Stimulated activated CD8-positive, alpha-beta memory T cell treated with anti-CD3 and anti-CD28 coated beads, Interleukin-12 subunit alpha, Interleukin-12 subunit beta, amount 100 ng/mL, for 24 hours (primary cell): ENCODE measurements around the gene SHMT1.
"Not testable (repeated sequence)": the region's sequence is repeated elsewhere in the genome, so short reads cannot be mapped to it uniquely, and the experiment has no call there.

ENCODE experiments used
- DNase-seq: peaks from one replicate; pipeline ENCODE4 v3.0.0-alpha.2; 2020; ENCODE audit errors: extremely low read depth

The SHMT1 gene

DNA sequence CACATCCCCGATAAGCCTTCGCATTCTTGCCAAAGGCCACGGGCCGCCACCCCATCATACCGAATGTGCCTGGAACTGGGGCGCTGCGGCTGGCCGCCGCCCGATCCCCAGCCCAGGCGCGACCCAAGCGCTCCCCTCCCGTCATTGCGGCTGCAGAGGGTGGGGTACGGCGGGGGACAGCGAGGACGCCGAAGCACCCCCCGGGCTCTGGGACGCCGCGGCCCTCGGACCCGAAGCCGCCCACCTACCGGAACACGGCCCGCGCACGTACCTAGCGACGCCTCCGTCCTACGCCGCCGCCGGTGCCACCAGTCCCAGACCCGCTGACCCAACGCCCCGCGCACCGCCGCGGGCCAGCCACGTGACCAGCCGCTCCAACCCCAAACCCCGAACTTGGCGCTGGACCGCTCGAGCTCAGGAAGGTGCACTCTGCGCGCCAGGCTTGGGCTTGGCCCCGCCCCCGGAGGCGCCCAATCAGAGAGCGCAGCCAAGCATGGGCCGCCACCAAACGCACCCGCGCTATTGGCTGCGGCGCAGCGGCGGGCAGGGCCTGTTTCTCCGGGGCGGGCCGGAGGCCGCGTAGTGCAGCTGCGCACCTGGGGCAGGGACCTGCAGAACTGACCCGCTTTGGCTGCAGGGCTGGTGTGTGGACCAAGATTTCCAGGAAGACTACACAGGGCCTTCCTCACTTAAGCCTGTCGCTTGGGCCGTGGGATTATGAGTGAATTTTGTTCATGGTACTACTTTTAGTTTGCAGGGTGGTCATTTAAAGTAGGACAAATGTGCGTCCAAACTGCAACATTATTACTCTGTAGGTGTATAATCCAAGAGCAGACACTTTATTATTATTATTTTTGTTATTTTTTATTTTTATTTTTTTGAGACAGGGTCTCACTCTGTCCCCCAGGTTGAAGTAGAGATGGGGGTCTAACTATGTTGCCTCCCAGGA, at the start of gene SHMT1:
Gene SHMT1, minus strand, starts transcription at position 450 of the 949 bp plus-strand sequence. CDS start 7,569 bp downstream, outside the sequence.
- DNase-seq = peak; percentile 84

DNA sequence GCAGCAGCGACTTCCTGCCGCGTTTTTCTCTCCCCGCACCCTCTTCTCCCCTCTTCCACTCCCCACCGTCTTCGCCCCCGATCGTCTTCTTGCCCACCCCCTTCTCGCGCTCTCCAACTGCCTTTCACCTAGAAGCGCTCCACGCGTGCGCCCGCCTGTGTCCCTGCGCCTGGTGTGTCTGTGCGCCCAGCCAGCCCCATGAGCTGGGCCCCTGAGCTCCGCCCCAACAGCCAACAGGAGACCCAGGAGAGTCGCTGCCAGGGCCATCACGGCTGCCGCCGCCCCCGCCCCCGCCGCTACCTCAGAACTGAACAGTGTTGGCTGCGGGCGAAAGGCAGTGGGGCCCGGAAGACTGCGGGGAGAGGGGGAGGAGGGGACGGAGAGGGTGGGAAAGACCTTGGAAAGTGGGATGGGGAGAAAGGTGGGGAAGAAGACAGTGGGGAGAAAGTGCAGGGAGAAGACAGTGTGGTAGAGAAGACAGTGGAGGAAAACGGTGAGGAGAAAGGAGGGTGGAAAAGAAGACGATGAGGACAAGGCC, 48.7 kb upstream of the SHMT1 start:
- not testable (repeated sequence) for DNase-seq

DNA sequence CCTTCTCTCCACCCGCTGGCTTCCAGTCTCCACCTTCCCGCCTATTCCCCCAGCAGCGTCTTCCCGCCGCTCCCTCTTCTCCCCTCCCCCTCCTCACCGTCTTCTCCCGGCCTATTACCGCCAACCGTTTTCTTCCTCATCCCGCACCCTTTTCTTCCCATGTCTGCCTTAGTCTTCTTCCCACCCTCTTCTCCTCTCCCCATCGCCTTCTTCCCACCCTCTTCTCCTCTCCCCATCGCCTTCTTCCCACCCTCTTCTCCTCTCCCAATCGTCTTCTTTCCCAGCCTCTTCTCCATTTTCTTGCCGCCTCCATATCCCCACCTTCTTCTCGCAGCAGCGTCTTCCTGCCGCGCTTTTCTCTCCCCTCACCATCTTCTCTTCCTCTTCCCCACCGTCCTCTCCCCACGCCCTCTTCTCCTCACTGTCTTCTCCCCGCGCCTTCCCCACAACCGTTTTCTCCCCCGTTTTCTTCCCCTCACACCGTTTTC, 48.1 kb upstream of the SHMT1 start:
- not testable (repeated sequence) for DNase-seq

DNA sequence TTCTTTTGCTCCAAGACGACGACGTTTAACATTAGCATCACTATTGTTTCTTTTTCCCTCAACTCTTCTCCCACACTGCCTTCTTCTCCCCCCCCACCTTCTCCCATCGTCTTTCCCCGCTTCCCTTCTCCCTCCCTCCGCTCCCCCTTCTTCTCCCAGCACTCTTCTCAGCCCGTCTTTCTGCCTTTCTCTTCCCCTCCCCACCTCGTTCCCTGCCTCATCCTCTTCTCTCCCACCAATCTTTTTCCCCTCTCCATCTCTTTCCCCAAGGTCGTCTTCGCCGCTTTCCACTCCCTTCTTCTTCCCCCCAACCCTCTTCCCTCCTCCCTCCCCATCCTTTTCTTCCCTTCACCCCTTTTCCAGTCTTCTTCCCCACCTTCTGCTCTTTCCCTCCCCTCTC, 47.4 kb upstream of the SHMT1 start:
- DNase-seq = not testable (repeated sequence)

DNA sequence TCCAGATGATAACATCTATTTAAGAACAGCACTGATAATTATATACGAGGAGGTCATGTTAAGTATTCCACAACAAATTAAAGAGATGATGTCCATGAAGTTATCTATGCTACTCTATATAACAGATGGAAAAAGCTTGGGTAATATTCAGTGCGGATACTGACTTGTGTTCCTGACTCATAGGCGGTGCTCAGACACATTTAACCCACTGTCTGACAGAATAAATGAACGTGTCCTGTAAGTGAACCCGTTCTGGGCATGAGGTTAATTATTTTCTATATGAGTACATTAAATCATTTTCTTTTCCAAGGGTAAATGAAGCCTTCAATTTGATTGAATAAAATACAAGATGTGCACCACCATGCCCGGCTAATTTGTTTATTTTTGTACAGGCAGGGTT, 46.0 kb upstream of the SHMT1 start:
- DNase-seq = not testable (repeated sequence)

DNA sequence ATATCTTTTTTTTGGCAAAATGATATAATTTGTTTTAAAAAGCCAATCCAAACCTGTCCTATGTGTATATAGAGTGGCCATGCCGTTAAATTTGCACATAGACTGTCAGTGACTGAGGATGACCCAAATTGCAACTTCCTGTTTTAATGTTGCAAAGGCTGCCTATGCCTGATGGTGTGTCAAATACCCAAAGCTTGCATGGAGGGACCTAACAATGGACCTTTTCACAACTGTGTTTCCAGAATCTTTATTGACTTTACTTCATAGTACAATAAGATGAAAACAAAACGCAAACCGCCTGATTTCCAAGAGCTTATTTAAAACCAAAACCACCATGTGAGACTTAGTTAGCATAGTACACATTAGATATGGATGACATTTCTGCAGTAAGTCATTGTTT, 45.6 kb upstream of the SHMT1 start:
- not testable (repeated sequence) for DNase-seq

DNA sequence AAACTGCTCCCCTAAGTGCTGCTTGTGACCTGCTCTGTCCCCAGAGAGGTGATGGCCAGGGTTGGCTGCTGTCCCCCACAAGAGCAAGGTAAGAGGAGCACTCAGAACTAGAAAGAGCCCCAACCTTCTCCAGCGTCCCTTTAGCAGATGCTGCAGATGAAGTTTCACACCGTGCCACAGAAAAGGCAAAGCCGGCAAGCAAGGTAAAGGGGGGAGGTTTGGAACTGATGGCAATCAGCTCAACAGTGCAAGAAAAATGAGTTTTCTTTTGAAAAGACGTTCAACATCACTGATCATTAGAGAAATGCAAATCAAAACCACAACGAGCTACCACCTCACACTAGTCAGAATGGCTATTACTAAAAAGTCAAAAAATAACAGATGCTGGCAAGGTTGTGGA, 40.3 kb upstream of the SHMT1 start:
- not testable (repeated sequence) for DNase-seq

DNA sequence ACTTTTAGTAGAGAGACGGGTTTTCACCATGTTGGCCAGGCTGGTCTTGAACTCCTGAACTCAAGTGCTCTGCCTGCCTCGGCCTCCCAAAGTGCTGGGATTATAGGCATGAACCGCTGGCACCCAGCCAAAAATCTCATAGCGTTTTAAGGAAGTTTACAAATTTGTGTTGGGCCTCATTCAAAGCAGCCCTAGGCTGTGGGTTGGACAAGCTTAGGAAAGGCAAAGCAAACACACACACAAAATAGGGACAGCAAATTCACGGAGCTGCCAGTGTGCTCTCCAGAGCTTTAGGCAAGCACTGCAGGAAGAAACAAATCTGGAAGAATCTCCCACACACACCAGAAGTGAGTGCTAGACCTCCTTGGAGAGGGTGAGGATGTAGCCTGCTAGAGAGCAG, 39.8 kb upstream of the SHMT1 start:
- not testable (repeated sequence) for DNase-seq

DNA sequence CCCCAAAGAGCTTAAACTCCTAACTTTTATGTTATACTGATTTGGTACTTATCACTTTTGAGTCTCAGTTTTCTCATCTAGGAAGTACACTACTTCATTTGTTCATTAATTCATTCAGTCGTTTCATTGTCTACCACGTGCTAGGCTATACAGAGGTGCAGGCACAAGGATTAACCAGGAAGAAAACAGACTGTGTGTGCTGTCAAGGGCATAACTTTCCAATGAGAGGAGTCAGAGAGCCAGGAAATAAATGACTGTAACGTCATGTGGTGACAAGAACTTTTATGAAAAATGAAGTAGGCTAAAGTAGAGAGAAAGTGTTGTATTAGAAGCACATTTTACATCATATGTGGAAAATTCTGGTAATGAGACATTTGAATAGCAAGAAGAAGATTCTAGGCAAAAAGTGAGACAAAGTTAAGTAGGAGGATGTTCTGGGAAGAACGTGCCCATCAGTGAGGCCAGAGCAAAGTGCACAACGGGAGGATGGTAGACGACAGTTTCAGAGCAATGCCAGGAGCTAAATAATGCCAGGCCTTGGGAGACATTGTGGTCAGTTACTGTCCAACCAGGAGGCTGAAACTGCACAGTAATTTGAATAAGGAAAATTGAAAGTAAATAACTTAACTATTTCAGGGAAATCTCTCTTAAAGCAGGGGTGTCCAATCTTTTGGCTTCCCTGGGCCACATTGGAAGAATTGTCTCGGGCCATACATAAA, 38.7 kb upstream of the SHMT1 start:
- DNase-seq = not testable (repeated sequence)

DNA sequence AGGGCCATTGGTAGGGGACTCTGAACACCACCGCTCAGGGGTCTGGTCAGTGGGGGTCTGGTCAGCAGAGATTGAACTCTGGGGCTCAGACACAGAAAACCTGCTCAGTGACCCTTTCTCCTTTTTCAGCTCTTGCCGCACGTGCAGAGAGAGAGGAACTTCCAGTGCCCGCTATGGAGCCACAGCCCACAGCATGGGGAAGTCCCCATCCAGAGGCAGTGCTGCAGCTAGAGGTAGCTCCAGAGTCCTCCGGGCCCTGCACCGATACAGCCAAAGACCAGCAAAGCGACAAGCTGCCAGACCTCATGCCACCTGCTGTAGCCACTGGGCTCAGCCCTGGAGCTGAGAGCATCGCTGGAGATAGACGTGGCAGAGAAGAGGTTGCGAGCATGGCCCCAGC, 25.4 kb upstream of the SHMT1 start:
- DNase-seq = not testable (repeated sequence)

DNA sequence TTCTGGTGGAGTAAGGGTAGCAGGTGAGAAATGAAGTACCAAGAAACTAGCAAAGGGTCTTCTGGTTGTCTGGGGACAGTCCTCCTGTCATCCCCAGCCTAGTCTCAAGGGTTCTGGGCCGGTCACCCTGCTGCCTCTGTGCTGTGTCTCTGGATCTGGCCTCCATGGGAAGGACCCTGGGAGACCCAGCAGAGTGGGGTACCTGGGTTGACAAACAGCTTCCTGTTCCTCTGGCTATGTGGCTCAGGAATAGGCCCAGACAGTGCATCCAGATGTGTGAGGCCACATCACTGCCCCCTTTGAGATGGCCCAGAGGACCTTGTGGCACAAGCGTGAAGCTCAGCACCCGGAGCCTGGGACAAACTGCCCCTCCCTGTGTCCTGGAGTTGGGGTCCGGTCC, 24.9 kb upstream of the SHMT1 start:
- not testable (repeated sequence) for DNase-seq

DNA sequence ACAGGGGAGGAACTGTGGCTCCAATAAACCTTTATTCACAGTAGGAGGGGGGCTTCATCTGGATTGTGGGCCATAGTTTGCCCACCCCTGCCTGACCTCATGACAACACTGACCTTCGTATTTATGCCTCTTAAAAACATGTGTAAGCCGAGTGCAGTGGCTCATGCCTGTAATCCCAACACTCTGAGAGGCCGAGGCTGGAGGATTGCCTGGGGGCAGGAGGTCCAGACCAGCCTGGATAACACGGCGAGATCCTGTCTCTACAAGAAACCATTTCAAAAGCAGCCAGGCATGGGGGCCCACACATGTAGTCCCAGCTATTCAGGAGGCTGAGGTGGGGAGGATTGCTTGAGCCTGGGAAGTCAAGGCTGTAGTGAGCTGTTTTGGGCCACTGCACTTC, 24.2 kb upstream of the SHMT1 start:
- not testable (repeated sequence) for DNase-seq

DNA sequence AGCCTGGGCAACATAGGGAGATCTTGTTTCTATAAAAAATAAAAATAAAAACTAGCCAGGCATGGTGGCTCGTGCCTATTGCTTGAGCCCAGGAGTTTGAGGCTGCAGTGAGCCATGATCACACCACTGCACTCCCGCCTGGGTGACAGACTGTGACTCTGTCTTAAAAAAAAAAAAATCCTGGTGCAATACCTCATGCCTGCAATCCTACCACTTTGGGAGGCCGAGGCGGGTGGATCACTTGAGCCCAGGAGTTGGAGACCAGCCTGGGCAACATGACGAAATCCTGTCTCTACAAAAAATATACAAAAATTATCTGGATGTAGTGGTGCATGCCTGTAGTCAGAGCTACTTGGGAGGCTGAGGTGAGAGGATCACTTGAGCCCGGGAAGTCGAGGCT, 20.9 kb upstream of the SHMT1 start:
- DNase-seq = not testable (repeated sequence)

DNA sequence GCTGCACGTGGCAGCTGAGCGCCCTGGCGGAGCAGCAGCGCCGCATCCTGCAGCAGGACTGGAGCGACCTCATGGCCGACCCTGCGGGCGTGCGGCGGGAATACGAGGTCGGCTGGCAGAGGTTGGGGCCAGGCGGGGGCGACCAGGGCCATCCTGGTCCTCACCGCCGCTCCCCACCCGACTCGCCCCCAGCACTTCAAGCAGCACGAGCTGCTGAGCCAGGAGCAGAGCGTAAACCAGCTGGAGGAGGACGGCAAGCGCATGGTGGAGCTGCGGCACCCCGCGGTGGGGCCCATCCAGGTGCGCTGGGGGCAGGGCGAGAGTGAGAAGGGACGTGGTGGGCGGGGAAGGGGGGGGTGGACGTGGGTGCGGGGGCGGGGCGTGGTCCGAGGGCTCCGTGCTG, 19.7 kb upstream of the SHMT1 start:
- DNase-seq = not testable (repeated sequence)

DNA sequence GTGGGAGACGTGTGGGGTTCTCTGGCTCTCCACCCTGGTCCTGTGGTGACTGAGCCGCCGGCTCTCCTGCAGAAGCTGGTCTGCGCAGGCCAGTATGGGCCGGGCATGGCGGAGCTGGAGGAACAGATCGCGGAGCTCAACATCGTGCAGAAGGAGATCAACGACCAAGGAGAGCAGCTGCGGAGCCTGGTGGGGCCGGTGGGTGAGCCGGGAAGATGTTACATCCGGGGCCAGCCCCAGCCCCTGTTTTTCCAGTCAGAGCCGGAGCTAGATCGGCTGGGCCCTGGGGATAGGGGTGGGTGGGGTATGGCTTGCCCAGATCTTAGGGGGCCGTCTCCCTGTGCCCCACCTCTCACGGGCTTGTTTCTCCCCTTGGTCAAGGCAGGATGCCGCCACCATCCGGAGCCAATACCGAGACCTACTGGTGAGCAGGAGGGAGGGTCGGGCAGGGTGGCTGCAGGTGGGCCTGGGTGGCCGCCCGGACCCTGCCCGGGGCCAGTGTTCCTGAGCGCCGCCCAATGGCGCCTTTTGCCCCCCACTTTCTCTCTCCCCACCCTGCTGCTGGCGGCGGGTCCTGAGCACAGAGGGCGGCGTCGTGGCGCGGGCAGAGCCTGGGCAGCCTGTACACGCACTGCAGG, 19.2 kb upstream of the SHMT1 start:
- DNase-seq = no peak

DNA sequence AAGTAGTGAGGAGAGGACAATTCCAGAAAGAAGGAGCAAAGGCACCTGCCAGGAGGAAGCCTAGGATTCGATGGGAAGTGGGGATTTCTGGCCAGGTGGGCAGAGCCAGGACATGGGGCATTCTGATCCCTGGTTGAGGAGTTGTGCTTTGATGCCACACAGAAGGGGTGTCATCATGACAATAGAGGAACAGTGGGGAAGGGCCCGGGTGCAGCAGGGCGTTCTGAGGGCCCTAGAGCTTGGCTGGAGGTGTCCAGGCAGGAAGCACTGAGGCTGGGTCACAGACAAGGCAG, 18.5 kb upstream of the SHMT1 start:
- DNase-seq = no peak

DNA sequence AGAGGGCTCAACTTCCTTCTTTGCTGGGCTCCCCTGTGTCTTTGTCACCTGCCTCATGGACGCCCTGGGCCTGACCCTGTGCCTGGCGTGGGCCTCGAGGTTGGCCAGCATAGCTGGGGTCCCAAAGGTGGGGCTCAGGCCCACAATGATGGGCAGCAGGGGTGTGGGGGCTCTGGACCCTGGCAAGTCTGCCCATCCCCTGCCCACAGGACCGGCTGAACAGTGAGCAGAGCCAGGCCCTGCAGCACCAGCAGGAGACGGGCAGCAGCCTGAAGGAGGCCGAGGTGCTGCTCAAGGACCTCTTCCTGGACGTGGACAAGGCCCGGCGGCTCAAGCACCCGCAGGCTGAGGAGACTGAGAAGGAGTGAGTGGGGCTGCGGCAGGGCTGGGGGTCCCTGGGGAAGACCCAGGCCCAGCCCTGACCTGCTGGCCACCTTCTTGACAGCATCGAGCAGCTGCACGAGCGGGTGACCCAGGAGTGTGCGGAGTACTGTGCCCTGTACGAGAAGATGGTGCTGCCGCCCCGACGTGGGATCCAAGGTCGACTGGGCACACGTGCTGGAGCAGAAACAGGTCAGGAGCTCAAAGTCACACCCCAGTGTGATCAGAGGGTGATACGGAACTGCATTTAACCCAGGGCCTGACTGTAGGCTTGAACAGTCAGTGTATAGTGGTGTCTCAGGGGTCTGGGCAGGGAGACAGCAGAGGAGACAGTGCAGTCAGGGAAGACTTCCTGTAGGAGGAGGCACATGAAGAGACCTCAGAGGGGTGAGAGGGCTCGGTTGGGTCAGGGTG, 18.0 kb upstream of the SHMT1 start:
- DNase-seq = no peak

DNA sequence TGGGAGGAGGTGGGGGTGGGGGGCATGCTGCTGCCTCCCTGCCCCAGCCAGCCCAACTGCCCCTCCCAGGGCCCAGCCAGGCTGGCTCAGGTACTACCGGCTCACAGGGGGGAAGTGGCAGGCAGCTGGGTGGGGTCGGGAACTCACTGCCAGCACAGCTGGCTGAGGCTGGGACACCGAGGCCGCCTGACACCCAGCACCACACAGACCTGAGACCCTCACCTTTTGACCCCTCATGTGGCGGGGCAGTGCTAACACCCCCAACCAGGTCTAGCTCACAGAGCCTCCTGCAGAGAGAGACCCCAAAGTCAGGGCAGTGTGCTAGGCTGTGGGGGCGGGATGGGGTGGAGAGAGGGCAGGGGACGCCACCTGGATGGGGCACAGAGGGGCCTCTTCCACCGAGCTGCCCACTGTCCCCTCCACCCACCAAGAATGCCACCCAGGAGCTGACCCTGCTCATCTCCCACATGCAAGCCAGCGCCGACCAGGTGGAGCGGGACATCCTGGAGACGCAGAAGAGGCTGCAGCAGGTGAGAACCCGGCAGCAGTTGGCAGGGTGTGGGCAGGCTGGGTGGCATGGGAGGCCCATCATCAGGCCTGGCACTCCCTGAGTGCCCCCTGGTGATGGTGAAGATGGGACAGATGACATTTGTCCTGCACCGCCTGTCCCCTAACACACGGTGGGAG, 17.3 kb upstream of the SHMT1 start:
- DNase-seq = no peak

DNA sequence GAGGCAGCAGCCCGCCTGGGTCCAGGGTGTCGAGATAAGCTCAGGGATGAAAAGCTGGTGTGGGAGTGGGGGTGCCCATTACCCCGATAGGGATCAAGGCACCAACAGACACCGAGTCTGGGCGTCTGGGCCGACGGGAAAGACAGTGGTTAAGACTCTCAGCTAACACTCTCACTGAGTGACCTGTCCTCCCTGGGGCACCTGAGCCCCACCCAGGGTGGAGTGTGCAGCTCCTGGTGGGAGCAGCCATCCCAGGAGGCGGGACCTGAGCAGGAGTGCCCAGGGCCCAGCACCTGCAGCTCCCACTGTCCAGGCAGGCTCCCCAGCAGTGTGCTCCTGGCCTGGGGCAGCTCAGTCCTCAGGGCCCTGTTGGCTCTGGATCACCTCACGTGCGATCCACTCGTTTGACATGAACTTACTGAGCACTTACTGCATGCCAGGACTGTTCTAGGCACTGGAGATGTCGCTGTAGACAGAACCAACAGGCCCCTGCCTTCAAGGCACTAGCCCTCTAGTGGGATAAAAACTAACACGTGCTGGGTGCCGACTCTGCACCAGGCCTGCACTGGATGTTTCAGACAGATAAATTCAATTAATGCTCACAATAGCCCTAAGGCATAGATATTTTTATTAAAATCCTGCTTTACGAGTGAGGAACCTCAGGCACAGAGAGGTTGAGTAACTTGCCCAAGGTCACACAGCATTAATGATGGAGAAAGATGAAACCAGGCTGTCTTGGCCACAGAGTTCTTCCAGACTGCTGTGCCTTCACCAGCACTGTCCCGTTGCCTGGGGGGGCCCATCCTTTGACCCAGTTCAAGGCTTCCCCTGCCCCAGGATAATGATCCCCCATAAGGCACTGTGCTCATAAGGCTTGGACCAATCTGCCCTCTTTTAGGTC, 16.1 kb upstream of the SHMT1 start:
- no peak for DNase-seq

DNA sequence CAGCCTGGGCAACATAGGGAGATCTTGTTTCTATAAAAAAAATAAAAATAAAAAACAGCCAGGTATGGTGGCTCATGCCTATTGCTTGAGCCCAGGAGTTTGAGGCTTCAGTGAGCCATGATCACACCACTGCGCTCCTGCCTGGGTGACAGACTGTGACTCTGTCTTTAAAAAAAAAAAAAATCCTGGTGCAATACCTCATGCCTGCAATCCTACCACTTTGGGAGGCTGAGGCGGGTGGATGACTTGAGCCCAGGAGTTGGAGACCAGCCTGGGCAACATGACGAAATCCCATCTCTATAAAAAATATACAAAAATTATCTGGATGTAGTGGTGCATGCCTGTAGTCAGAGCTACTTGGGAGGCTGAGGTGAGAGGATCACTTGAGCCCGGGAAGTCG, 15.3 kb upstream of the SHMT1 start:
- not testable (repeated sequence) for DNase-seq
